ENCODE results near the gene DDAH1.

The DDAH1 gene

GRCh38 chr1:85276978-85277639 is 187.8 kb downstream of the DDAH1 start:
- no peak for TF ChIP-seq CTCF (IDR thresholded peaks at IDR 0.05; ENCODE audit: insufficient read depth, missing control alignments)
- DNase-seq (ENCODE audit: insufficient read length, low spot score), result no peak

GRCh38 chr1:85276215-85276977 is 188.6 kb downstream of the DDAH1 start, which contains the start of gene BCL10:
Gene BCL10, minus strand, starts transcription at chr1:85276632. Its CDS starts 280 bp downstream, at chr1:85276352.
- DNase-seq (ENCODE audit: insufficient read length, low spot score), result peak; percentile 72
- FAIRE-seq, result peak; percentile 6
- TF ChIP-seq CTCF (IDR thresholded peaks at IDR 0.05; ENCODE audit: insufficient read depth, missing control alignments), result no peak

More at GRCh38 chr1:85276978-85277639, 187.8 kb downstream of the DDAH1 start:
- no peak for FAIRE-seq

- FAIRE-seq (no peak), DNase-seq (ENCODE audit: insufficient read length, low spot score) (no peak)
- no peak for TF ChIP-seq CTCF (IDR thresholded peaks at IDR 0.05; ENCODE audit: insufficient read depth, missing control alignments)
Measured at GRCh38 chr1:85275701-85276214, 189.2 kb downstream of the DDAH1 start.

- no peak for FAIRE-seq
- no peak for DNase-seq (ENCODE audit: insufficient read length, low spot score)
Measured at GRCh38 chr1:85274969-85275453, 189.9 kb downstream of the DDAH1 start.

GRCh38 chr1:85273397-85273796 is 191.6 kb downstream of the DDAH1 start:
- DNase-seq (ENCODE audit: insufficient read length, low spot score) (no peak), FAIRE-seq (no peak)
- no peak for TF ChIP-seq CTCF (IDR thresholded peaks at IDR 0.05; ENCODE audit: insufficient read depth, missing control alignments)

More at GRCh38 chr1:85274969-85275453, 189.9 kb downstream of the DDAH1 start:
- no peak for TF ChIP-seq CTCF (IDR thresholded peaks at IDR 0.05; ENCODE audit: insufficient read depth, missing control alignments)

- no peak for TF ChIP-seq CTCF (IDR thresholded peaks at IDR 0.05; ENCODE audit: insufficient read depth, missing control alignments)
- DNase-seq (ENCODE audit: insufficient read length, low spot score), result no peak
- FAIRE-seq, result no peak
Measured at GRCh38 chr1:85268801-85269585, 196.0 kb downstream of the DDAH1 start.

Data from D721Med (cell line).